Brain pericyte (primary cell): ENCODE results near the gene MED7.

Experiments
- DNase-seq: peaks from one replicate; pipeline ENCODE4 v3.0.0-alpha.2; 2012; ENCODE audit warnings: low read depth, low spot score

MED7 gene

GRCh38 chr5:157106630-157107461 is 35.8 kb downstream of the MED7 start:
- no peak for DNase-seq

- DNase-seq: no peak
These were observed 42.5 kb downstream of the MED7 start for GRCh38 chr5:157100140-157100679.

- DNase-seq: no peak
These were observed 54.2 kb downstream of the MED7 start for GRCh38 chr5:157088342-157088990.
